Heart right ventricle (tissue), 16 donors: Measurements from ENCODE around the gene ACAP3. TPM values are rescaled to one million over a fixed set of nuclear protein-coding genes. Genes with fewer than 3 reads are reported as not detected.

ENCODE experiments used
- ATAC-seq, 8 donors: fragments of 200-7000 bp; cut with Tn5 transposase; one replicate each; pipeline ENCODE4 v1.9.1; 2020; ENCODE audit warnings: mild to moderate bottlenecking in 8 of 8, moderate library complexity in 8 of 8, moderate number of reproducible peaks in 1 of 8
- DNase-seq, 2 donors: peaks; one replicate each; pipeline ENCODE4 v3.0.0-alpha.2; 2020
- H3K27ac ChIP-seq, 10 donors: fragments of 200-600 bp; sonication (generic) in 2 of 10; one replicate each; pipeline versions ENCODE4 v1.5.0 to v1.8.0; 2020 to 2022; ENCODE audit warnings: mild to moderate bottlenecking in 3 of 10
- H3K27me3 ChIP-seq, 7 donors: fragments of 200-600 bp; one replicate each; pipeline ENCODE4 v1.8.0; 2021 to 2022; ENCODE audit warnings: mild to moderate bottlenecking in 2 of 7
- H3K36me3 ChIP-seq, 9 donors: fragments of 200-600 bp; sonication (generic) in 1 of 9; one replicate each; pipeline versions ENCODE4 v1.5.0 to v1.8.0; 2020 to 2022; ENCODE audit warnings: mild to moderate bottlenecking in 2 of 9
- H3K4me1 ChIP-seq, 9 donors: fragments of 200-600 bp; sonication (generic) in 1 of 9; one replicate each; pipeline versions ENCODE4 v1.5.0 to v1.8.0; 2020 to 2022; ENCODE audit warnings: mild to moderate bottlenecking in 4 of 9
- H3K4me3 ChIP-seq, 10 donors: fragments of 200-600 bp; sonication (generic) in 2 of 10; one replicate each; pipeline versions ENCODE4 v1.5.0 to v1.8.0; 2020 to 2022; ENCODE audit warnings: mild to moderate bottlenecking in 7 of 10, moderate library complexity in 2 of 10
- H3K9me3 ChIP-seq, 11 donors: fragments of 200-600 bp in 10 of 11; sonication (generic) in 2 of 11; one replicate each; pipeline versions ENCODE4 v1.5.0 to v1.8.0; 2013 to 2022; ENCODE audit warnings: mild to moderate bottlenecking in 2 of 11, control low read depth in 1 of 11, moderate library complexity in 1 of 11
- whole genome bisulfite sequencing, 2 donors: extraction: QIAGEN DNeasy Blood & Tissue Kit; methylation state at CpG; one replicate each; pipeline ENCODE4 v1.1.7; 2013; ENCODE audit warnings: inconsistent platforms in 1 of 2; 5-methylcytosine and 5-hydroxymethylcytosine counted together
- intact Hi-C, 10 donors: fragments of 100-400 bp; cut with DNase I; formaldehyde crosslinking; loops; one replicate each; pipeline versions ENCODE4 v1.11.1 to v1.14.2; 2022
- polyA plus RNA-seq, 2 donors: library from polyadenylated mRNA; stranded (reverse); fragments of 200-250 nt; gene quantifications; one replicate each; pipeline ENCODE4 v1.2.3, GENCODE V29; 2013
- total RNA-seq, 10 donors: library from RNA; stranded (reverse); fragmentation: NEBNext Ultra II Directional in 3 of 10; extraction: Animal tissue kit (Norgen Biotek cat#: 25700) in 3 of 10; gene quantifications; one replicate each; pipeline versions ENCODE4 v1.2.1 to v1.2.4, GENCODE V29; 2021 to 2023
- TF ChIP-seq, protein P1 (sequence below), 9 donors: fragments of 200-600 bp; sonication (generic) in 2 of 9; IDR thresholded peaks; one replicate each; pipeline versions ENCODE4 v1.5.0 to v1.8.0; 2021 to 2022; ENCODE audit warnings: antibody characterized with exemption in 9 of 9, mild to moderate bottlenecking in 5 of 9, moderate library complexity in 1 of 9
- donor health status: Arrhythmogenic right ventricular cardiomyopathy.
- donor health status: ischemic (EF 13 %, LVEDD 7.1; RV severe dilation, severe dysfunction).
- donor health status: healthy with polysubstance abuse.
- donor health status: DM: no; HTN: yes; CAD: no.
- donor health status: DM: no; HTN: no; CAD: no.
- donor health status: ischemic (EF 25% LVEDD 6.9; RV normal size, moderate dysfunction).
- donor health status: ischemic (EF 25% LVEDD 5.7; RV mildly dilated, moderate dysfunction).
- donor health status: healthy.
- donor health status: DM: yes; HTN: yes; CAD: no.
- donor health status: Ischemic cardiomyopathy.
- donor health status: ischemic (EF 35%, LVEDD 5.7; RV mildly dilated, moderate dysfunction).
- donor health status: nonischemic (EF 11% LVEDD 7.7; RV severe dilation, severe dysfunction).
- donor health status: DM: yes; HTN: yes; CAD: no.
- donor health status: PGD.
- donor health status: ischemic (EF 29% LVEDD 5.4; RV normal size, mild dysfunction).
- donor health status: nonischemic (EF 23%, LVEDD 6.1; RV moderate dilation, normal function).

The ACAP3 gene
- total and polyA plus RNA-seq, 12 donors, result 22.2 to 152 (median 30.4) TPM

DNA sequence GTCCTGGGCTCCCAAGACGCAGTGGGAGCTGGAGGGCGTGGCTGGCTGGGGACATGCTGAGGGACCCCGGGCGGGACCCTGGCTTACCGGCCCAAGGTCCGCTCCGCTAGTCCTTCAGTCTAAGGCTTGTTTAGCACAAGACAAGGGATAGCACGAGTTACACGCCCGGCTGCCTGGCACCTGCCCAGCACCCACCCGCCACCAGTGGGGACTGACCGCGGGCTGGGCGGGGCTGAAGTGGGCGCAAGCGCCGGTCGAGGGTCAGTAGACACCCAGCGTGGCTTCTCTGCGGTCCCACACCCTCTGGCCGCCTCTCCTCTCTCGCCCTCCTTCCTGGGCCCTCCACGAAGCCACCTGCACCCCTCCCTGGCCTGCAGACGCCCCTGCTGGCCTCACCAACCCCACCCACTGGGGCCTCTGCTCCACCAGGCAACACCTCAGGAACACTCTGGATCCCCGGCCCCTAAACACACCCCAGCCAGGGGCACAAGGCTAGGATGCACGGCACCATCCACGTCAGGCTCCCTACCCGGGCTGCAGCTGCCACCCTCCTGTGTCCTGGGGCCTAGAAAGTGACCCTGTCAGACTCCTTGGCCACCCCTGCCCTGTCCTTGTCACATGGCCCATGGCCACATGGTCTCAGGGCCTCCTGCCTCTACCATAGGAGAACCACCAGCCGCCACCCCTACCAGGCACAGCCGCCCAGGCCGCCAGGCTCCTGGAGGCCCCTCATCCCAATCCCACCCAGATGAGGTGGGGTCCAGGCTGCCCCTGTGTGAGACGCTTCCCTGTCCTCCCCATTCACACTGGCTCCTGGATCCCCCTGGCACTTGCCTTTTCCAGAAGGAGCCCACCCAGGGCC lies 29.4 kb upstream of the ACAP3 start:
- Histone ChIP-seq H3K27ac (no peak overlapping the region), H3K9me3 (no peaks in the 10 kb centered on the region), H3K4me3 (no peak overlapping the region), H3K36me3 (peaks cover 0 to 62% (median 9%) of the 10 kb centered on the region in 9 donors), H3K27me3 (no peaks in the 10 kb centered on the region), H3K4me1 (no peaks in the 10 kb centered on the region)
- intact Hi-C loops, result no loop called here
- DNase-seq (no peak), ATAC-seq (no peak)
- TF ChIP-seq, protein P1, sequence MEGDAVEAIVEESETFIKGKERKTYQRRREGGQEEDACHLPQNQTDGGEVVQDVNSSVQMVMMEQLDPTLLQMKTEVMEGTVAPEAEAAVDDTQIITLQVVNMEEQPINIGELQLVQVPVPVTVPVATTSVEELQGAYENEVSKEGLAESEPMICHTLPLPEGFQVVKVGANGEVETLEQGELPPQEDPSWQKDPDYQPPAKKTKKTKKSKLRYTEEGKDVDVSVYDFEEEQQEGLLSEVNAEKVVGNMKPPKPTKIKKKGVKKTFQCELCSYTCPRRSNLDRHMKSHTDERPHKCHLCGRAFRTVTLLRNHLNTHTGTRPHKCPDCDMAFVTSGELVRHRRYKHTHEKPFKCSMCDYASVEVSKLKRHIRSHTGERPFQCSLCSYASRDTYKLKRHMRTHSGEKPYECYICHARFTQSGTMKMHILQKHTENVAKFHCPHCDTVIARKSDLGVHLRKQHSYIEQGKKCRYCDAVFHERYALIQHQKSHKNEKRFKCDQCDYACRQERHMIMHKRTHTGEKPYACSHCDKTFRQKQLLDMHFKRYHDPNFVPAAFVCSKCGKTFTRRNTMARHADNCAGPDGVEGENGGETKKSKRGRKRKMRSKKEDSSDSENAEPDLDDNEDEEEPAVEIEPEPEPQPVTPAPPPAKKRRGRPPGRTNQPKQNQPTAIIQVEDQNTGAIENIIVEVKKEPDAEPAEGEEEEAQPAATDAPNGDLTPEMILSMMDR (IDR thresholded peaks at IDR 0.05), result no peak
- WGBS, 2 donors, result 96 to 97% methylated on average over 30 to 32 of the region's 32 CpGs

DNA sequence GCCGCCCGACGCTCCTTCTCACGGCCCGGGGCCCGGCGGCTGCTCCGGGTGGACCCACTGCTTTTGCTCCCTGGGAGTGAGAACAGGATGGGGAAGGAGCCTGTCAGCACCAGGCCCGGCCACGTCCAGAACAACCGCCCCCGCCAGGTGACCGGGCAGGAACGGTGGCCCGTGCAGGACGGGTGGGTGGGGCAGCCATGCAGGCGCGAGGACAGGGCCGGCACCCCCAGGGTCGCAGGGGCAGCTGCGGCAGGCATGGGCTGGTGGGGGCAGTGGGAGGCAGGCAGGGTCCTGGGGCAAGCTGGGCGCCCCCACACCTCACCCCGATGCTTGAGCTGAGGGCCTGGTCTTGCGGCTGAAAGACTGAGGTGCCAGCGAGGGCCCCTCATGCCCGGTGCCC lies 28.7 kb upstream of the ACAP3 start:
- peaks cover 0 to 2% (median 0%) of the 10 kb centered on the region in 9 donors for H3K4me1 ChIP-seq
- intact Hi-C loops, result no loop called here
- H3K9me3 ChIP-seq, result no peaks in the 10 kb centered on the region
- ATAC-seq, result no peak
- TF ChIP-seq, protein P1 (IDR thresholded peaks at IDR 0.05), result no peak
- WGBS, 2 donors, result 88 to 93% methylated on average over 18 to 26 of the region's 26 CpGs
- H3K27me3 ChIP-seq, result no peaks in the 10 kb centered on the region
- H3K4me3 ChIP-seq, result no peak overlapping the region
- no peak overlapping the region for H3K27ac ChIP-seq
- H3K36me3 ChIP-seq, result peaks cover 0 to 55% (median 9%) of the 10 kb centered on the region in 9 donors
- no peak for DNase-seq

DNA sequence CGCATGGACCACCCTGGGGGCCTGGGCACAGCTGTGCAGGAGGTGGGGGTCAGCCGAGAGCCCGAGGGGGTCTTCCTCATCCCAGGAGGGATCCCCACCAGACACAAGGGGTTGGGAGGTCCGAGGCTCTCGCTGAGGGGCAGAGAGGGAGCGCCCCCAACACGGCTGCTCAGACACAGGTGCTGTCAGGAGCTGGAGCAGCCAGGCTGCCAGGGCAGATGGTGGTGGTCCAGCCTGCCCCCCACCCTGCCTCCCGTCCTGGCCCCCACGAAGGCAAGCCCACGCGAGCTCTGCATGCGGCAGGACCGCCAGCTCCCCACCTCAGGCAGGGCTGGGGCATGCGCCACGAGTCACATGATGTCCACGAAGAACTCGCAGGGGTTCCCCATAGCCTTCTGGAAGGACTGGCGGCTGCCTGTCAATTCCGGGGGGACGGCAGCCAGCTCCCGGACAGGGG lies 28.1 kb upstream of the ACAP3 start:
- Histone ChIP-seq H3K27me3 (no peaks in the 10 kb centered on the region), H3K27ac (no peak overlapping the region), H3K4me3 (no peak overlapping the region), H3K4me1 (peaks cover under 1 to 8% (median 4%) of the 10 kb centered on the region in 9 donors), H3K36me3 (peaks cover 0 to 51% (median 9%) of the 10 kb centered on the region in 9 donors), H3K9me3 (no peaks in the 10 kb centered on the region)
- no peak for DNase-seq
- 88 to 90% methylated on average over 21 of the region's 21 CpGs for WGBS, 2 donors
- intact Hi-C loops, result no loop called here
- TF ChIP-seq, protein P1 (IDR thresholded peaks at IDR 0.05), result no peak
- no peak for ATAC-seq

DNA sequence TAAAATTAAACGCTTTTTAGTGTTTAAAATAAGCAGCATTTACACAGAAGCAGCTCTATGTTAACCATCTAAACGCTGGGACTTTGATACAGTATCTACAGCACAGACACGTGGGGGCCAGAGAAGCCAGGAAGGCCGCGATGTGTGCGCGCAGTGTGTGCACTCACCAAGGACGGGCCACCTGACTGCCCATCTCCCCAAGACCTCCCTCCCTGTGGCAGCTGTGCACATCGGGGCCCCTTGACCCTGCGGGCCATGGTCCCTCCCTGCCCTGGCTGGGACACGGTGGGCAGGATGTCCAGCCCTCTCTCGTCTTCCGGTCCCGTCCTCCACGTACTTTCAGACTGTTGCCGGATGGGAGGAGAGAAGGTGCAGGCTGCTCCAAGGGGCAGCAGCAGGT lies 27.6 kb upstream of the ACAP3 start:
- DNase-seq, result no peak
- TF ChIP-seq, protein P1 (IDR thresholded peaks at IDR 0.05), result no peak
- 75 to 78% methylated on average over 16 of the region's 16 CpGs for WGBS, 2 donors
- ATAC-seq, result no peak
- Histone ChIP-seq H3K4me1 (peaks cover 6 to 13% (median 9%) of the 10 kb centered on the region in 9 donors), H3K27ac (no peak overlapping the region), H3K36me3 (peaks cover 0 to 49% (median 9%) of the 10 kb centered on the region in 9 donors), H3K27me3 (no peaks in the 10 kb centered on the region), H3K9me3 (no peaks in the 10 kb centered on the region), H3K4me3 (no peak overlapping the region)
- intact Hi-C loops, result no loop called here
